Body of pancreas (tissue), 4 donors: ENCODE data around the gene GAB1. TPM values are rescaled to one million over a fixed set of nuclear protein-coding genes. Genes with fewer than 3 reads are reported as not detected.

Experiments
- ATAC-seq: fragments of 150-250 bp; one replicate; pipeline ENCODE4 v1.9.1; 2016
- DNase-seq, 4 donors: peaks; one replicate each; pipeline ENCODE4 v3.0.0-alpha.2; 2019
- H3K27ac ChIP-seq, 4 donors: fragments of 200-600 bp; sonication (generic); 1 replicate in 3 of 4; 2 replicates in 1 of 4; pipeline versions ENCODE4 v1.5.1 to v1.6.1; 2016 to 2019; ENCODE audit warnings: mild to moderate bottlenecking in 1 of 4, mixed read lengths in 1 of 4, moderate library complexity in 1 of 4
- H3K27me3 ChIP-seq, 2 donors: fragments of 200-600 bp; sonication (generic); one replicate each; pipeline ENCODE4 v1.6.0; 2016; ENCODE audit warnings: mild to moderate bottlenecking in 1 of 2
- H3K36me3 ChIP-seq, 2 donors: fragments of 200-600 bp; sonication (generic); replicated peaks in 1 of 2; 2 replicates each; pipeline ENCODE4 v1.5.1; 2016; ENCODE audit warnings: low read depth in 2 of 2; ENCODE audit not compliant: insufficient read depth in 1 of 2
- H3K4me1 ChIP-seq: fragments of 200-600 bp; sonication (generic); one replicate; pipeline ENCODE4 v1.6.0; 2016
- H3K4me3 ChIP-seq, 2 donors: fragments of 200-600 bp; sonication (generic); 1 replicate in 1 of 2; 2 replicates in 1 of 2; pipeline ENCODE4 v1.5.1; 2016 to 2019
- H3K9me3 ChIP-seq, 3 donors: fragments of 200-600 bp; sonication (generic); 1 replicate in 2 of 3; 2 replicates in 1 of 3; pipeline ENCODE4 v1.5.1; 2016
- CTCF ChIP-seq, 7 experiments: fragments of 450-650 bp in 4 of 7; fragments of 200-600 bp in 3 of 7; sonication (generic) in 3 of 7; IDR thresholded peaks; one replicate each; pipeline ENCODE4 v1.5.1; 2016 to 2019; ENCODE audit warnings: antibody characterized with exemption in 7 of 7
- POLR2A ChIP-seq, 3 donors: fragments of 450-650 bp; IDR thresholded peaks; one replicate each; pipeline ENCODE4 v1.6.1; 2016; ENCODE audit warnings: antibody characterized with exemption in 3 of 3, mild to moderate bottlenecking in 2 of 3
- WGBS, 2 donors: methylation state at CpG; one replicate each; pipeline ENCODE4 v1.1.5; 2017; 5-methylcytosine and 5-hydroxymethylcytosine counted together
- intact Hi-C: fragments of 100-400 bp; cut with DNase I; formaldehyde crosslinking; loops from one replicate; pipeline ENCODE4 v1.15.1; 2023
- total RNA-seq, 2 donors: library from RNA; depleted of rRNA; stranded (reverse); fragments of >200 nt; gene quantifications; one replicate each; pipeline ENCODE4 v1.1.0, GENCODE V29; 2016

GAB1 gene
- total RNA-seq, 2 donors from 2014 or later: 13.0 to 26.0 TPM

DNA sequence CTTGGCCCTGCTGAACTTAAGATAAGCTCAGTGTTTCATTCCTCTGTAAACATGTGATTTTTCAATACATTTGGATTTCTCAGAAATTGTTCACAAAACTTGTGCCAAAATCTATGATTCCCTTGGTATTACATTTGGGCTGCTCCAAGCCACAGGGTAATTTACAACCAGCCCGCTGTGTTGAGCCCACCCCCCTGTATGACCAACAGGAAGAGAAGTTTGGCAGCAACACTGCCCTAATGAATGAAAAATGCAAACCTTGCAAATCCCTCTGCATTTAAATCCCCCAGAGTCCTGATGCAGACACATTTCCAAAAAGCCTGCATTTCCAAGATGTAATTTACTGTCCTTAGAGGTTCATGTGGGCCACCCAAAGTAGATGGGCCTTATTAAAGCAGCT lies 34.1 kb upstream of the GAB1 start:
- ATAC-seq (no peak), DNase-seq (no peak)
- Histone ChIP-seq H3K27me3 (no peaks in the 10 kb centered on the region), H3K9me3 (no peaks in the 10 kb centered on the region), H3K36me3 (no peaks in the 10 kb centered on the region), H3K27ac (no peak overlapping the region), H3K4me3 (no peak overlapping the region), H3K4me1 (no peaks in the 10 kb centered on the region)
- 50 to 57% methylated on average over 1 of the region's 1 CpG for WGBS, 2 donors
- intact Hi-C loops: no loop called here
- TF ChIP-seq POLR2A (IDR thresholded peaks at IDR 0.05) (no peak), CTCF (IDR thresholded peaks at IDR 0.05) (no peak)

DNA sequence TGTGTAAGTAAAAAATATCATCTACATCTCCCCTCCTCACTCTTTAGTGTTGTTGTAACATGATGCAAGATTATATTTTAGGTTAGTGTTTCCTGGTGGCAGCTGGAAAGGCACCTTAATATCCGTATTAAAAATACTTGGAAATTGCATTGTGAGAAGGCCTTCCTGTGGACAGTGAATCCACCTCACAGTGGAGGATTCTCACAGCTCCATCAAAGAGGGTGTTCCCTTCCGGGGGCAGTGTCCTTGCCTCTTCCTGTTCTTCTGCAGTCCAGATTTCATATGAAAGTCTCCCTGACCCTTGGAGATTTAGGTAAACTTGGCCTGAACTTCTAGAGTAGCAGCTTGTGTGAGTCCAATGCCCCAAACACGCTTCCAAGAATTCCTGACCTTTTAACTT lies 29.9 kb upstream of the GAB1 start:
- intact Hi-C loops: no loop called here
- TF ChIP-seq POLR2A (IDR thresholded peaks at IDR 0.05): no peak
- TF ChIP-seq CTCF (IDR thresholded peaks at IDR 0.05): no peak
- Histone ChIP-seq H3K9me3 (no peaks in the 10 kb centered on the region), H3K4me3 (no peak overlapping the region), H3K27ac (no peak overlapping the region), H3K36me3 (no peaks in the 10 kb centered on the region), H3K27me3 (no peaks in the 10 kb centered on the region), H3K4me1 (no peaks in the 10 kb centered on the region)
- DNase-seq: no peak
- 88 to 91% methylated on average over 3 of the region's 3 CpGs for WGBS, 2 donors
- no peak for ATAC-seq

- intact Hi-C loops: no loop called here
- Histone ChIP-seq H3K27ac (no peak overlapping the region), H3K4me3 (no peak overlapping the region), H3K36me3 (no peaks in the 10 kb centered on the region), H3K9me3 (no peaks in the 10 kb centered on the region), H3K4me1 (no peaks in the 10 kb centered on the region), H3K27me3 (no peaks in the 10 kb centered on the region)
- 76 to 79% methylated on average over 1 of the region's 1 CpG for WGBS, 2 donors
- ATAC-seq: no peak
- TF ChIP-seq POLR2A (IDR thresholded peaks at IDR 0.05): no peak
- no peak for TF ChIP-seq CTCF (IDR thresholded peaks at IDR 0.05)
- DNase-seq: no peak
Measured at GRCh38 chr4:143307531-143307930, 29.1 kb upstream of the GAB1 start.

- ATAC-seq (no peak), DNase-seq (no peak)
- Histone ChIP-seq H3K4me1 (no peaks in the 10 kb centered on the region), H3K4me3 (no peak overlapping the region), H3K9me3 (no peaks in the 10 kb centered on the region), H3K27me3 (no peaks in the 10 kb centered on the region), H3K36me3 (no peaks in the 10 kb centered on the region), H3K27ac (no peak overlapping the region)
- no peak for TF ChIP-seq CTCF (IDR thresholded peaks at IDR 0.05)
- TF ChIP-seq POLR2A (IDR thresholded peaks at IDR 0.05): no peak
- intact Hi-C loops: no loop called here
Measured at GRCh38 chr4:143308377-143308776, 28.3 kb upstream of the GAB1 start.

DNA sequence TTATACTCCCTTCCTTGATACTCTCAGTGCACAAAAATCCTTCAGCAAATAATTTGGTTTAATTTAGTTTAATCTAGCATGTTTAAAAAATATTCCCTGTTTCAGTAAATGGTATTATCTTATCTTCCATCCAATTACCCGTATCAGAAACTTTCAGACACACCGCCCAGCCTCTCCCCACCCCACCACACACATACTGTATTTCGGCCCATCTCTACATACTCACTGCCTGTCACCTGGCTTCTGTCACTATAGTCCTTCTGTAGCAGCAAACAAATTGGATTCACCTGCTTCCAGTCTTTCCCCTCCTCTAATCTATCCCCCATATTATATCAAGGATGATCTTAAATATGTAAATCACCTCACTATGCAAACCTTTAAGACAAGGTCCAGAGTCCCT lies 24.8 kb upstream of the GAB1 start:
- intact Hi-C loops: no loop called here
- H3K4me3 ChIP-seq: no peak overlapping the region
- no peaks in the 10 kb centered on the region for H3K36me3 ChIP-seq
- TF ChIP-seq POLR2A (IDR thresholded peaks at IDR 0.05) (no peak), CTCF (IDR thresholded peaks at IDR 0.05) (no peak)
- ATAC-seq (no peak), DNase-seq (no peak)
- 70 to 71% methylated on average over 3 of the region's 3 CpGs for WGBS, 2 donors
- no peak overlapping the region for H3K27ac ChIP-seq
- H3K27me3 ChIP-seq: no peaks in the 10 kb centered on the region
- no peaks in the 10 kb centered on the region for H3K4me1 ChIP-seq
- no peaks in the 10 kb centered on the region for H3K9me3 ChIP-seq
